Esophagus squamous epithelium (tissue), 4 donors: Measurements from ENCODE around the gene SH3PXD2A.

ENCODE experiments used
- CTCF ChIP-seq, 6 experiments: fragments of 450-650 bp in 4 of 6; fragments of 200-600 bp in 2 of 6; sonication (generic) in 2 of 6; IDR thresholded peaks; one replicate each; pipeline ENCODE4 v1.5.1; 2016 to 2019; ENCODE audit warnings: antibody characterized with exemption in 6 of 6, mild to moderate bottlenecking in 4 of 6, moderate library complexity in 4 of 6
- POLR2A ChIP-seq, 4 donors: fragments of 450-650 bp; IDR thresholded peaks; one replicate each; pipeline ENCODE4 v1.6.1; 2017; ENCODE audit warnings: antibody characterized with exemption in 4 of 4, mild to moderate bottlenecking in 4 of 4, moderate library complexity in 3 of 4

- TF ChIP-seq CTCF (IDR thresholded peaks at IDR 0.05) (peak in 1 of 6 experiments; percentile 17), POLR2A (IDR thresholded peaks at IDR 0.05) (no peak)
Measured at GRCh38 chr10:103759100-103759781, 96.1 kb downstream of the SH3PXD2A start.
